Non-pigmented ciliary epithelial cell (primary cell): ENCODE measurements around the gene APBB1.

Source experiments
- DNase-seq: peaks from one replicate; pipeline ENCODE4 v3.0.0-alpha.2; 2010; ENCODE audit warnings: low read depth

APBB1 gene

GRCh38 chr11:6419009-6419631, at the start of gene APBB1:
Gene APBB1, minus strand, starts transcription at chr11:6419094. Its CDS starts 7,747 bp downstream, at chr11:6411347.
- no peak for DNase-seq

- no peak for DNase-seq
Observed at GRCh38 chr11:6459099-6459450, 40.2 kb upstream of the APBB1 start.

- DNase-seq = no peak
Observed at GRCh38 chr11:6458352-6459098, 39.6 kb upstream of the APBB1 start.

GRCh38 chr11:6457581-6458320, 38.9 kb upstream of the APBB1 start:
- no peak for DNase-seq

GRCh38 chr11:6456361-6457073, 37.6 kb upstream of the APBB1 start:
- no peak for DNase-seq

- DNase-seq = no peak
Observed at GRCh38 chr11:6455070-6455469, 36.2 kb upstream of the APBB1 start.

GRCh38 chr11:6453152-6453551, 34.3 kb upstream of the APBB1 start:
- DNase-seq = no peak

GRCh38 chr11:6452219-6452618, 33.3 kb upstream of the APBB1 start:
- no peak for DNase-seq

- no peak for DNase-seq
Observed at GRCh38 chr11:6448574-6448973, 29.7 kb upstream of the APBB1 start.

- no peak for DNase-seq
Observed at GRCh38 chr11:6443269-6444003, 24.5 kb upstream of the APBB1 start.

- no peak for DNase-seq
Observed at GRCh38 chr11:6442441-6442840, 23.5 kb upstream of the APBB1 start.

- no peak for DNase-seq
Observed at GRCh38 chr11:6440906-6441358, 22.0 kb upstream of the APBB1 start, which contains the start of gene HPX. Gene HPX, minus strand, starts transcription at chr11:6440987. Its CDS starts 24 bp downstream, at chr11:6440963.

- DNase-seq = no peak
Observed at GRCh38 chr11:6438979-6439571, 20.2 kb upstream of the APBB1 start.

- no peak for DNase-seq
Observed at GRCh38 chr11:6437993-6438392, 19.1 kb upstream of the APBB1 start.

GRCh38 chr11:6437423-6437822, 18.5 kb upstream of the APBB1 start:
- DNase-seq = no peak

- no peak for DNase-seq
Observed at GRCh38 chr11:6433998-6434660, 15.2 kb upstream of the APBB1 start.

- no peak for DNase-seq
Observed at GRCh38 chr11:6431861-6432260, 13.0 kb upstream of the APBB1 start.

- DNase-seq = no peak
Observed at GRCh38 chr11:6427516-6427915, 8.6 kb upstream of the APBB1 start.

GRCh38 chr11:6420677-6421076, 1.8 kb upstream of the APBB1 start:
- DNase-seq = no peak

- DNase-seq = no peak
Observed at GRCh38 chr11:6418557-6419008, 311 bp downstream of the APBB1 start.
